ENCODE results near the gene DPH2. TPM values are rescaled to one million over a fixed set of nuclear protein-coding genes. Genes with fewer than 3 reads are reported as not detected.
A peak's percentile ranks its signal among the peaks of the same experiment; 100 is the strongest.

DPH2 gene
- polyA plus RNA-seq, 1 donor from 2014 or later, result 26.0 TPM

GRCh38 chr1:43934986-43935324 is 34.9 kb upstream of the DPH2 start:
- H3K36me3 ChIP-seq (ENCODE audit: insufficient read depth, low read length), result no peaks in the 10 kb centered on the region
- H2AFZ ChIP-seq (ENCODE audit: low read depth, low read length), result no peak overlapping the region
- no peaks in the 10 kb centered on the region for H4K20me1 ChIP-seq (ENCODE audit: insufficient read depth)
- no peak overlapping the region for H3K4me2 ChIP-seq (ENCODE audit: low read length)
- TF ChIP-seq SMC3 (conservative IDR thresholded peaks at IDR 0.05; ENCODE audit: poor library complexity) (peak; percentile 9), EZH2 (IDR thresholded peaks at IDR 0.05; ENCODE audit: borderline replicate concordance, insufficient read depth, low read length, poor library complexity, severe bottlenecking) (no peak)
- no peaks in the 10 kb centered on the region for H3K9me3 ChIP-seq (ENCODE audit: low read length)
- H3K79me2 ChIP-seq (replicated peaks; ENCODE audit: insufficient read depth, low read length), result no peaks in the 10 kb centered on the region
- no peak overlapping the region for H3K9ac ChIP-seq (ENCODE audit: low read length)
- peaks cover 34% of the 10 kb centered on the region for H3K27me3 ChIP-seq (ENCODE audit: insufficient read depth, low read depth, low read length)
- no peaks in the 10 kb centered on the region for H3K9me2 ChIP-seq (ENCODE audit: insufficient read depth, low read length)
- no peaks in the 10 kb centered on the region for H3F3A ChIP-seq (ENCODE audit: insufficient read depth, low read length, poor library complexity, severe bottlenecking)
- no peak overlapping the region for H3K27ac ChIP-seq (ENCODE audit: low read length)
- H3K4me3 ChIP-seq (ENCODE audit: low read length), result no peak overlapping the region

GRCh38 chr1:43935711-43936427 is 33.9 kb upstream of the DPH2 start:
- Histone ChIP-seq H3K9me2 (ENCODE audit: insufficient read depth, low read length) (no peaks in the 10 kb centered on the region), H3K27ac (ENCODE audit: low read length) (no peak overlapping the region), H3K9me3 (ENCODE audit: low read length) (no peaks in the 10 kb centered on the region), H3F3A (ENCODE audit: insufficient read depth, low read length, poor library complexity, severe bottlenecking) (no peaks in the 10 kb centered on the region), H3K27me3 (ENCODE audit: insufficient read depth, low read depth, low read length) (peaks cover 34% of the 10 kb centered on the region), H4K20me1 (ENCODE audit: insufficient read depth) (no peaks in the 10 kb centered on the region), H3K4me2 (ENCODE audit: low read length) (no peak overlapping the region), H3K36me3 (ENCODE audit: insufficient read depth, low read length) (no peaks in the 10 kb centered on the region), H3K79me2 (replicated peaks; ENCODE audit: insufficient read depth, low read length) (no peaks in the 10 kb centered on the region), H2AFZ (ENCODE audit: low read depth, low read length) (no peak overlapping the region), H3K9ac (ENCODE audit: low read length) (no peak overlapping the region), H3K4me3 (ENCODE audit: low read length) (peak overlapping the region; percentile 45)
- TF ChIP-seq EZH2 (IDR thresholded peaks at IDR 0.05; ENCODE audit: borderline replicate concordance, insufficient read depth, low read length, poor library complexity, severe bottlenecking) (no peak), REST (IDR thresholded peaks at IDR 0.05; ENCODE audit: borderline replicate concordance) (no peak), SMC3 (conservative IDR thresholded peaks at IDR 0.05; ENCODE audit: poor library complexity) (no peak), RAD21 (conservative IDR thresholded peaks at IDR 0.05) (no peak), EP300 (conservative IDR thresholded peaks at IDR 0.05; ENCODE audit: poor library complexity, severe bottlenecking) (no peak), CTCF (IDR thresholded peaks at IDR 0.05; ENCODE audit: poor library complexity, severe bottlenecking) (no peak), TAF1 (IDR thresholded peaks at IDR 0.05; ENCODE audit: low read depth) (no peak), MXI1 (conservative IDR thresholded peaks at IDR 0.05; ENCODE audit: poor library complexity, severe bottlenecking) (no peak), POLR2AphosphoS5 (IDR thresholded peaks at IDR 0.05) (no peak)
